ENCODE data around the gene GOSR2.

DNA sequence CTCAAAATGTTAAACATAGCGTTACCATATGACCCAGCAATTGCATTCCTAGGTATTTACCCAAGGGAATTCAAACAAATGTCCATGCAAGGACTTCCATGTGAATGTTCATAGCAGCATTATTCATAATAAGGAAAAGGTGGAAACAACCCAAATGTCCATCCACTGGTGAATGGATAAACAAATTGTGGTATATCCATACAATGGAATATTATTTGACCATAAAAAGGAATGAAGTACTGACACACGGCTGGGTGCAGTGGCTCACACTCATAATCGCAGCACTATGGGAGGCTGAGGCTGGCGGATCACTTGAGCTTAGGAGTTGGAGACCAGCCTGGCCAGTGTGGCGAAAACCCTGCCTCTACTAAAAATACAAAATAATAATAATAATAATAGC, 24.1 kb upstream of the GOSR2 start:
- TF ChIP-seq EZH2 (IDR thresholded peaks at IDR 0.05; ENCODE audit: low read length) = no peak
- TF ChIP-seq, protein P1, sequence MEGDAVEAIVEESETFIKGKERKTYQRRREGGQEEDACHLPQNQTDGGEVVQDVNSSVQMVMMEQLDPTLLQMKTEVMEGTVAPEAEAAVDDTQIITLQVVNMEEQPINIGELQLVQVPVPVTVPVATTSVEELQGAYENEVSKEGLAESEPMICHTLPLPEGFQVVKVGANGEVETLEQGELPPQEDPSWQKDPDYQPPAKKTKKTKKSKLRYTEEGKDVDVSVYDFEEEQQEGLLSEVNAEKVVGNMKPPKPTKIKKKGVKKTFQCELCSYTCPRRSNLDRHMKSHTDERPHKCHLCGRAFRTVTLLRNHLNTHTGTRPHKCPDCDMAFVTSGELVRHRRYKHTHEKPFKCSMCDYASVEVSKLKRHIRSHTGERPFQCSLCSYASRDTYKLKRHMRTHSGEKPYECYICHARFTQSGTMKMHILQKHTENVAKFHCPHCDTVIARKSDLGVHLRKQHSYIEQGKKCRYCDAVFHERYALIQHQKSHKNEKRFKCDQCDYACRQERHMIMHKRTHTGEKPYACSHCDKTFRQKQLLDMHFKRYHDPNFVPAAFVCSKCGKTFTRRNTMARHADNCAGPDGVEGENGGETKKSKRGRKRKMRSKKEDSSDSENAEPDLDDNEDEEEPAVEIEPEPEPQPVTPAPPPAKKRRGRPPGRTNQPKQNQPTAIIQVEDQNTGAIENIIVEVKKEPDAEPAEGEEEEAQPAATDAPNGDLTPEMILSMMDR (optimal IDR thresholded peaks at IDR 0.05 in 1 of 3, IDR thresholded peaks at IDR 0.05 in 1 of 3, conservative IDR thresholded peaks at IDR 0.05 in 1 of 3; ENCODE audit: extremely low read depth in 1 of 3, insufficient read depth in 2 of 3, low read length in 3 of 3) = no peak

Data from keratinocyte (primary cell).